Panc1 (cell line): Measurements from ENCODE around the gene FAR2. TPM values are rescaled to one million over a fixed set of nuclear protein-coding genes. Genes with fewer than 3 reads are reported as not detected.

Experiments used
- ATAC-seq: fragments of 200-7000 bp; cut with Tn5 transposase; 2 replicates; pipeline ENCODE4 v1.9.1; 2020; ENCODE audit warnings: mild to moderate bottlenecking, moderate library complexity
- Bru-seq: library from RNA; stranded (reverse); fragments of 400-500 nt; gene quantifications from one replicate; lab custom pipeline; 2021; lab: Mats Ljungman, UMichigan
- BruChase-seq, 2 experiments: library from RNA; stranded (reverse); fragments of 400-500 nt; gene quantifications; one replicate each; lab custom pipeline; 2021; lab: Mats Ljungman, UMichigan
- BruUV-seq: library from RNA; stranded (reverse); fragments of 400-500 nt; replicated peaks from 2 replicates; lab custom pipeline; 2021; lab: Mats Ljungman, UMichigan
- CTCF ChIA-PET: fragments of 300-600 bp; sonication (Branson Sonifier 250); formaldehyde crosslinking; loops from one replicate; lab custom pipeline; 2022; ENCODE audit warnings: antibody characterized with exemption; lab: Charles Lee
- POLR2A ChIA-PET: fragments of 300-600 bp; sonication (Branson Sonifier 250); formaldehyde crosslinking; loops from one replicate; lab custom pipeline; 2022; ENCODE audit warnings: antibody characterized with exemption; lab: Charles Lee
- DNase-seq: peaks from one replicate; pipeline ENCODE4 v3.0.0-alpha.2; 2010; ENCODE audit warnings: low read depth, low spot score
- H3K27ac ChIP-seq: 2 replicates; pipeline ENCODE4 v1.5.1; 2011; ENCODE audit warnings: mild to moderate bottlenecking, low read length, inconsistent platforms
- H3K27me3 ChIP-seq: fragments of 200-500 bp; sonication (Bioruptor generic); 2 replicates; pipeline ENCODE4 v1.6.0; 2014; ENCODE audit warnings: low read length, inconsistent platforms; ENCODE audit not compliant: control insufficient read depth, insufficient read depth
- H3K36me3 ChIP-seq: fragments of 200-500 bp; sonication (Bioruptor generic); 2 replicates; pipeline ENCODE4 v1.5.1; 2014; ENCODE audit warnings: inconsistent platforms, mild to moderate bottlenecking, low read length, moderate library complexity; ENCODE audit not compliant: control insufficient read depth, insufficient read depth
- H3K4me1 ChIP-seq: 2 replicates; pipeline ENCODE4 v1.5.1; 2011; ENCODE audit warnings: inconsistent platforms, mild to moderate bottlenecking, low read length, moderate library complexity; ENCODE audit not compliant: control insufficient read depth, insufficient read depth
- H3K4me3 ChIP-seq, 2 experiments: 2 replicates each; pipeline ENCODE4 v1.5.1; 2011 to 2012; ENCODE audit warnings: low read depth in 2 of 2, low read length in 2 of 2, mild to moderate bottlenecking in 2 of 2, inconsistent platforms in 1 of 2, moderate library complexity in 1 of 2
- H3K9me3 ChIP-seq: fragments of 200-500 bp; sonication (Bioruptor generic); 2 replicates; pipeline ENCODE4 v1.5.1; 2014; ENCODE audit warnings: low read depth, mild to moderate bottlenecking, inconsistent platforms, low read length, moderate library complexity; ENCODE audit not compliant: control insufficient read depth, insufficient read depth
- CTCF ChIP-seq: fragments of 450-650 bp; IDR thresholded peaks from 2 replicates; pipeline ENCODE4 v1.5.1; 2017; ENCODE audit warnings: mild to moderate bottlenecking
- POLR2AphosphoS5 ChIP-seq: IDR thresholded peaks from 2 replicates; pipeline ENCODE4 v1.6.1; 2012; ENCODE audit warnings: mild to moderate bottlenecking, low read depth, low read length, moderate library complexity
- REST ChIP-seq, 2 experiments: IDR thresholded peaks; 2 replicates each; pipeline ENCODE4 v1.6.1; 2011 to 2012; ENCODE audit warnings: low read depth in 2 of 2, control low read depth in 1 of 2, low read length in 1 of 2, mild to moderate bottlenecking in 1 of 2, moderate library complexity in 1 of 2; ENCODE audit not compliant: insufficient read depth in 1 of 2
- SIN3A ChIP-seq: IDR thresholded peaks from 2 replicates; pipeline ENCODE4 v1.6.1; 2012; ENCODE audit warnings: low read depth, mild to moderate bottlenecking, low read length, moderate library complexity, borderline replicate concordance; ENCODE audit not compliant: insufficient read depth
- TCF7L2 ChIP-seq: IDR thresholded peaks from 2 replicates; pipeline ENCODE4 v1.6.1; 2011; ENCODE audit warnings: mild to moderate bottlenecking, low read depth, low read length, inconsistent platforms
- in situ Hi-C: cut with HindIII; loops from 2 replicates; pipeline ENCODE4 v1.10.0; 2016; ENCODE audit warnings: low sequenced_read_pairs, low pct_unique_long_range_greater_than_20kb
- intact Hi-C: fragments of 100-400 bp; cut with micrococcal nuclease; formaldehyde crosslinking; loops from one replicate; pipeline ENCODE4 v1.10.0; 2022; ENCODE audit not compliant: unreplicated experiment
- long read RNA-seq: library from polyadenylated mRNA; unstranded; transcript quantifications from one replicate; pipeline ENCODE4 v2.0.0, GENCODE V29; 2021; ENCODE audit not compliant: unreplicated experiment
- polyA plus RNA-seq: library from polyadenylated mRNA; unstranded; fragments of >200 nt; gene quantifications from one replicate; pipeline ENCODE4 v1.2.1, GENCODE V29; 2012; ENCODE audit warnings: missing spikeins; ENCODE audit not compliant: insufficient read length
- total RNA-seq: library from RNA; stranded (reverse); gene quantifications from one replicate; pipeline ENCODE4 v1.2.1, GENCODE V29; 2021; ENCODE audit not compliant: unreplicated experiment

FAR2 gene
- total RNA-seq (6.2 TPM), Bru-seq, nascent RNA (percentile 43 among the genes with signal in this experiment), BruChase-seq, experiment 1, labeled RNA remaining after a 2-hour chase (percentile 42 among the genes with signal in this experiment), BruChase-seq, experiment 2, labeled RNA remaining after a 6-hour chase (percentile 40 among the genes with signal in this experiment)
- 4.6 TPM for polyA plus RNA-seq
- long read RNA-seq, partial matches to known transcripts, result 2 of 8 reads
- long read RNA-seq, other reads (novel, unspliced or antisense), result 3 of 8 reads

GRCh38 chr12:29148911-29149690 is at the start of gene FAR2:
Gene FAR2, plus strand, starts transcription at chr12:29149278. Its CDS starts 121,172 bp downstream, at chr12:29270450.
- no TSS peak for BruUV-seq
- Histone ChIP-seq H3K4me3 (peak within 1 kb of the TSS; percentile 58 to 64), H3K9me3 (no peaks in the 10 kb centered on the region), H3K27ac (peak within 1 kb of the TSS; percentile 46; the same call in 1 of the 2 replicates), H3K36me3 (no peaks in the 10 kb centered on the region), H3K27me3 (peaks cover 10% of the 10 kb centered on the region; the same call in 1 of the 2 replicates), H3K4me1 (peaks cover 3% of the 10 kb centered on the region; the same call in 1 of the 2 replicates)
- intact Hi-C loops (no loop called here), in situ Hi-C loops (no loop called here)
- ATAC-seq, result peak; percentile 82
- DNase-seq, result no peak
- TF ChIP-seq POLR2AphosphoS5 (no peak), CTCF (no peak), REST (IDR thresholded peaks at IDR 0.05; ENCODE audit: insufficient read depth in 1 of 2, low read depth in 2 of 2, low read length in 1 of 2) (no peak), SIN3A (no peak), TCF7L2 (no peak)
- POLR2A ChIA-PET, result interaction anchor here (0.6 kb wide), 1 partner anchor 1414 kb away, joined by 4 read pairs; no protein-coding TSS in a partner anchor
- CTCF ChIA-PET, result no interaction called here

- TF ChIP-seq CTCF, result no peak
- no peaks in the 10 kb centered on the region for H3K27me3 ChIP-seq
- intact Hi-C loops, result no loop called here
- no peak overlapping the region for H3K4me3 ChIP-seq
- BruUV-seq, result no TSS peak
- DNase-seq, result no peak
- ChIA-PET POLR2A (no interaction called here), CTCF (no interaction called here)
- in situ Hi-C loops, result no loop called here
- H3K9me3 ChIP-seq, result no peaks in the 10 kb centered on the region
- H3K4me1 ChIP-seq, result no peaks in the 10 kb centered on the region
- H3K36me3 ChIP-seq, result no peaks in the 10 kb centered on the region
- H3K27ac ChIP-seq, result no peak overlapping the region
- no peak for ATAC-seq
Measured at GRCh38 chr12:29102741-29103140, 46.3 kb upstream of the FAR2 start.
